ENCODE measurements around the gene CAPRIN1.
A peak's percentile ranks its signal among the peaks of the same experiment; 100 is the strongest.
"Not testable (repeated sequence)": the region's sequence is repeated elsewhere in the genome, so short reads cannot be mapped to it uniquely, and the experiment has no call there.

Gene CAPRIN1

DNA sequence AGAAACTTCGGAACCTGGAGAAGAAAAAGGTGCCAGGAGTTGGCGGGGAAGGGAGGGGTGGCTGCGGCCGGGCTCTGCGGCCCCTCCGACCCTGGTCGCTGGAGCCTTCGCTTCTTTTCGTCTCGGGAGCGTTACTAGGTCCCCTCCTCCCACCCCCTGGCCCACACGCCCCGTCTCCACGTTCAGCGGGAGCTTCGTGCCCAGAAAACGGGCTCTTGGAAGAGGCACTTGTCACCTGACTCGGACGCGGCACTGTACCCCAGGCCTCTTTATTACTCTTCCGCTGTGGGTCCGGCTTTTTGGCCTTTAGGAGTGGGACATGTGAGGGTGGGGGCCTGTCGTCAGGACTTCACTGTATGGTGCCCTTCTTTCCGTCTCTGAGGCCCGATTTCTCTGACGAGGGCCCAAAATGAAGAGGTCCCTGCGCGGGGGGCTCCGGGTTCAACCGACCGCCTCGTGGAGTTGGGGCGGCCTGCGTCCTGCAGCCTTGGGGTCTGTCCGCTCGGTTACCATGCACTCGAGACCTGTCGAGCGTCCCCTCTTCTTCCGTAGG lies 1.2 kb downstream of the CAPRIN1 start:
- peak; percentile 48 for DNase-seq

DNA sequence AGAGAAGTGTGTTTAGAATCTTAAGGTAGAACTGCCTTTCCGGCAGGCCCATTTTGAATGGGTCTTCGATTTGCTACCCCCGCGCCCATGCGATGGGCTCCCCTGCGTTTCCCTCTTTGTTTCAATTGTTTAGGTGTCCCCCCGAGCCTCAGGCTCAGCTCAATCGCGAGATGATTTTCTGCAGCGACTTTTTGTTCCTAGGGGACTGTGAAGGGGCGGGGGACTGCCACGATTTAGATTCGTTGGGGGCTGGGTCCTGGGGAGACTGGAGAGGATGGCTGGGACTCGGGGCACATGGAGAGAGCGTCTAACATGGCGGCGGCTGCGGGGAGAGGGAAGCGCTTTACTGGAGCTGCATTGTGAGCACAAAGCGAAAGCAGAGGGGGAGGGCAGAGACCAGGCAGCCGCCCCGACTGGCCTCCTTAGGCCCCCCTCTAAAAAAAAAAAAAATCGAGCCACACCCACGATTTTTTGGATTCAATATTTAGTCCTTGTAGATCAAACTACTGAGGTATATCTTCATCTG lies 1.7 kb downstream of the CAPRIN1 start:
- peak; percentile 95 for DNase-seq

GRCh38 chr11:34054351-34054750 lies 2.8 kb downstream of the CAPRIN1 start:
- not testable (repeated sequence) for DNase-seq

DNA sequence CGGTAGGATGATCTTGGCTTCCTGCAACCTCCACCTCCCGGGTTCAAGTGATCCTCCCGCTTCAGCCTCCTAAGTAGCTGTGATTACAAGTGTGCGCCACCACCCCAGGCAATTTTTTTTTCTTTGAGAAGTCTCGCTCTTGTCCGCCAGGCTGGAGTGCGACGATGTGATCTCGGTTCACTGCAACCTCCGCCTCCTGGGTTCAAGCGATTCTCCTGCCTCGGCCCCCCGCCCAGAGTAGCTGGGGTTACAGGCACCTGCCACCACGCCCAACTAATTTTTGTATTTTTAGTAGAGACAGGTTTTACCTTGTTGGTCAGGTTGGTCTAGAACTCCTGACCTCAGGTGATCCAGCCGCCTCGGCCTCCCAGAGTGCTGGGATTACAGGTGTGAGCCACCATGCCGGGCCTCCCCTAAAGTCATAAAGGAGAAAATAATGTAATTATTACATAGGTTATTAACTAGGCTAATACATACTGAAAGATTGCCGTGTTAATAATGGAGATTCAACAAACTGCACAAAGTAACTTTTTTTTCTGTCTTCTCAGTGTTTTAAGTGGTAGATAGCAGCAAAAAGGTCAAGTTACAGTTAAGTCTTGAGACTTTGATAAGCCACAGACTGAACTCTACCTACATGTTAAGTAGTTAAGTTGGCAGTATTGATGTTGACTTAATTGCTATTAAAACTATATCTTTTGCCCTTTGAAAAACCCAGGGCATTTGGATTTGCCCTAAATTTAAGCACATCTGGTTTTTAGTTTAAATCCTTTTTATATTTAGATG lies 3.9 kb downstream of the CAPRIN1 start:
- DNase-seq: peak; percentile 25

DNA sequence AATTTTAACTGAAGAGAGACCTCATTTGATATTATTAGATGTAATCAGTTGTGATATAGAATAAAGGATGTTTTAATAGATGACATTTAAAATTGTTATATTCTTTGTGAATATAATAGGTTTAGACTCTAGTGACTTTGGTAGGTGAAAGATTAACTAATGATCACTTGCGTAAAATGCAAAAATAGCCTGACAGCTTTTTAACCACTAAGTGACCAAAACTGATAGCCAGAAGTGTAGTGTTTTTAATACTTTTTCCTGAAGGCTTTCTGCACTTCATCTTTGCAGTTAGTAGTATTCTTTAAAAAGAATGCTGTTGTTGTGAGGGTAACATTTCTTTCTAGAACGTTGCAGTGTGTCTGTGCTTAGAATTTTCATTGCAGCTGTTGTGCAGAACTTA lies 5.1 kb downstream of the CAPRIN1 start:
- DNase-seq: no peak

DNA sequence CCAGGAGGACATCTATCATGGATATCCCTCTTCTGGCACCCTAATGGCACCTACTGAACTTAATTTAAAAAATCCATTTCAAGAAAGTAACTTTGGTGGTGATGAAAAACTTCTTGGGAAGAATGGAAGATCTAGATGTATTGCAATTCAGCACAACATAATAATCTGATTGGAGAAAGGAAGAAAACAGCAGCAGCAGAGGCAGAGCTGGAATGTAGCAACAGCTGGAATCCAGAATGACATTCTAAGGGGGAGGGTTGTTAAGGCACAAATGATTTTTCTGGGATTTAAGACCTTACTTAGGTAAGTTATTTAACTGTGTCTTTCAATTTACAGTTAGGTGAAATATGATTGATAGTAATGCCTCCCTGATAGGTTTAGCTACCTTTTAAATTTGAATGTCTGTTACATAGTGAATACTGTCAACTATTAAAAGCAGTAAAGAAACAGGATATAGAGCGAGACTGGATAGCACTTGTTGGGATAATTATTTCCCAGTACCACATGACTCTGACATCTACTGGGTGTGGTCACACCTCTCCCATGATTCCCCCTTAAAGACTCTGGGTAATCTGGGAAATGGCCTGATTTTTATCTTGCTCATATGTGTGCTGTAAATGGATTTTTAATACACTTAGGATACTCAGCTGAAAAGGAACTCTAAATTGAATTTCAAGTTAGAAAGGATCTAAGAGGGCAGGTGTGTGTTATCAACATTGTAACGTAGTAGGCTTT lies 11.7 kb downstream of the CAPRIN1 start:
- DNase-seq: no peak

GRCh38 chr11:34064291-34064690 lies 12.8 kb downstream of the CAPRIN1 start:
- peak; percentile 50 for DNase-seq

- no peak for DNase-seq
Observed at GRCh38 chr11:34065505-34066203, 14.1 kb downstream of the CAPRIN1 start.

DNA sequence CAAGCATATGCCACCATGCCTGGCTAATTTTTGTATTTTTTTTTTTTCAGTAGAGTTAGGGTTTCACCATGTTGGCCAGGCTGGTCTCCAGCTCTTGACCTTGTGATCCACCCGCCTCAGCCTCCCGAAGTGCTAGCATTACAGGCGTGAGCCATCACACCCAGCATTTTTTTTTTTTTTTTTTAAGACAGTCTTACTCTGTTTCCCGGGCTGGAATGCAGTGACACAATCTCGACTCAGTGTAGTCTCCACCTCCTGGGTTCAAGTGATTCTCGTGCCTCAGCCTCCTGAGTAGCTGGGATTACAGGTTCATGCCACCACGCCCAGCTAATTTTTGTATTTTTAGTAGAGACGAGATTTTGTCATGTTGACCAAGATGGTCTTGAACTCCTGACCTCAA lies 15.2 kb downstream of the CAPRIN1 start:
- DNase-seq: not testable (repeated sequence)

- no peak for DNase-seq
Observed at GRCh38 chr11:34067383-34068065, 16.0 kb downstream of the CAPRIN1 start.

- no peak for DNase-seq
Observed at GRCh38 chr11:34068111-34068510, 16.6 kb downstream of the CAPRIN1 start.

GRCh38 chr11:34071306-34071705 lies 19.8 kb downstream of the CAPRIN1 start:
- DNase-seq: not testable (repeated sequence)

DNA sequence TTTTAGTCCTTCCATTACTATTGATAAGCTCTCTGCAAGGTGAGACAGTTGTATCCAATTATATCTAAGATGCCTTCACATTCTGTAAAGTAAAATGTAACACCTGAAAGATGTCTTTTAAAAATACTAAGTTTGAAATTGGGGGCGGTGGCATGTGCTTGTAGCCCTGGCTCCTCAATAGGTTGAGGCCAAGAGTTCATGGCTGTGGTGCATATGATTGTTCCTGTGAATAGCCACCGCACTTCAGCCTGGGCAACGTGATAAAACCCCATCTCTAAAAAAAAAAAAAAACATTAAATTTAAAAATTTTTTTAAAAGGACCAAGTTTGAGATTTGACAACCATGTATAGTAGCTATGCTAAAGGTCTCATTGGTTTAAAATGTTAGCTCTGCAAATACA lies 20.5 kb downstream of the CAPRIN1 start:
- no peak for DNase-seq

DNA sequence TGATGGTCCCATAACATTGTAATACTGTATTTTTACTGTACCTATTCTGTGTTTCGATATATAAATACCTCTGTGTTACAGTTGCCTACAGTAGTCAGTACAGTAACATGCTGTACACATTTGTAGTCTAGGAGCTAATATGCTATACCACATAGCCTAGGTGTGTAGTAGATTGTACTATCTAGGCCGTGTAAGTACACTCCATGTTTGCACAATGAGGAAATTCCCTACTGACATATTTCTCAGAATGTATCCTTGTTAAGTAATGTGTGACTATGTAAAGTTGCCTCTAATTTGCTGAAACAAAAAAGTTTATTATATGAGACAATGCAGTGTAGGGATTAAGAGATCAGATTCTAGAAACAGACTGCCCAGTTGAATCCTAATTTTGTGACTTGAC lies 21.3 kb downstream of the CAPRIN1 start:
- DNase-seq: no peak

DNA sequence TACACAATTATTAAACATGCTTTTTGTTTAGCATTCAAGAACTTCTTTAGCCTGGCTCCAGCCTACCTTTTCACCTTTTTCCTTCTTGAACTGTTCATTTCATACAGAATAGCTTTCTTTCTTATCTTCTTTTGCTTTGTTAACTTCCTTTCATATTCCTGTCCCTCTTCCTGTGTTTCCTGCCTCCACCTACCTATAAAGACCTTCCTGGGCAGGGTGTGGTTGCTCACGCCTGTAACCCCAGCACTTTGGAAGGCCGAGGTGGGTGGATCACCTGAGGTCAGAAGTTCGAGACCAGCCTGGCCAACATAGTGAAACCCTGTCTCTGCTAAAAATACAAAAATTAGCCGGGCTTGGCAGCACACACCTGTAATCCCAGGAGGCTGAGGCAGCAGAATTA lies 22.9 kb downstream of the CAPRIN1 start:
- no peak for DNase-seq

DNA sequence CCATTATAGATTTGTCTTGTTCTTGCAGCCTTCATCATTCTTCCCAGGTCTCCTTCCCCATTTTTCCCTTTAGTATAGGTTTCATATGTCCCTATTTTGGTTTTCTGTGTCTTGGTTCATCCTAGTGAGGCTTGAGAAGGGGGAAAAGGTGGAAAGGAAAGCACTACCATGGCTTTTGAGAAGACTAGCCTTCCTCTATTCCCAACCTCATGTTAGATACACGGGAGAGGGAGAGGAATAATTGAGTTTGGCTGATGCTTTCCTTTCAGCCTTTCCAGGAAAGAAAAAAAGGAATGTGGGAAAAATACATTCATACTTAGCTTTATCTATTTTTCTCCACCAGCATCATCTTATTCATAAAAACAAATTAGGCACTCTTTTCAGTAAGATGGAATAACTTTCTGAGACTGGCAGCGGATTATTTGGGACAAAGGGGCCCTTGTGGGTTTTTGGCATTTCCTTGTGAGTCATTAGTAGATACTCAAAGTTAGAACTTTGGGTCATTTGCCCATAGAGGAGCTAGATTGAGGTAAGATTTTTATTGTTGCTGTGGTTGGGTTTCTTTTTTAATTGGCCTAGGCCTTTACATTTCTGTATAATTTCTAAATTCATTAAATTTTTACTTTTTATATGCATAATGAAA lies 23.8 kb downstream of the CAPRIN1 start:
- peak; percentile 47 for DNase-seq

DNA sequence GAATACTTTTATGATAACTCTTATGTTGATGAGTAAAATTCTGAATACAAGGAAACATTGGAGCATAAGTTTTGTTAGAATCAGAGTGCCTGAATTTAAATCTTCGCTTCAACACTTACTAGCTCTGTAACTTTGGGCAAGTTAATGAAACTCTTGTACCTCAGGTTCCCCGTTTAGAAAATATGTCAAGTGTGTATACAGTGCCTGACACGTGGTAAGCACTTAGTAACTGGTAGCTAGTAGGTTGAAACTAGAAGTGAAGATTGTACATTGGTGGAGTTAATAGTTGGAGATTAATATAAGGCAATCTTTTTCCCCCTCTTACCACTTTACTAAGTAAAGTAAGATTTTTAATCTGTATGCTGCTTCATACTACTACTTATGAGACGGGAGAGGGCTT lies 29.1 kb downstream of the CAPRIN1 start:
- no peak for DNase-seq

DNA sequence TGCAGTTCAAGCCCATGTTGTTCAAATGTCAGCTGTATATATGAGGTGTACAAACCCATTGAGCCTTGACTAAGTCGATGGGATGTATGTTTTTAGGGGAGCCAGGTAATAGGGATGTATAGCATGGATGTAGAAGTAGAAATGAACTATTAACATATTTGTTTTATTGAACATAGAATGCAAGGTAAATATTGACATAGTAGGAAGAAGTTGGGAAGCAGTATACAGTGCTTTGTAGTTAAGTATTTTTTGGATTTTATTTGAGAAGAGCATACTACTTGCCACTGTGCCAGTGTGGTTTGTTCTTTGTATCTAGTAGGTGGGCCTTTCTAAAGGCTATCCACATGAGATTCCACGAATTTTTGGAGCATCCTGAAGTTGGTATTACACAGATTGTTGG lies 33.1 kb downstream of the CAPRIN1 start:
- DNase-seq: no peak

DNA sequence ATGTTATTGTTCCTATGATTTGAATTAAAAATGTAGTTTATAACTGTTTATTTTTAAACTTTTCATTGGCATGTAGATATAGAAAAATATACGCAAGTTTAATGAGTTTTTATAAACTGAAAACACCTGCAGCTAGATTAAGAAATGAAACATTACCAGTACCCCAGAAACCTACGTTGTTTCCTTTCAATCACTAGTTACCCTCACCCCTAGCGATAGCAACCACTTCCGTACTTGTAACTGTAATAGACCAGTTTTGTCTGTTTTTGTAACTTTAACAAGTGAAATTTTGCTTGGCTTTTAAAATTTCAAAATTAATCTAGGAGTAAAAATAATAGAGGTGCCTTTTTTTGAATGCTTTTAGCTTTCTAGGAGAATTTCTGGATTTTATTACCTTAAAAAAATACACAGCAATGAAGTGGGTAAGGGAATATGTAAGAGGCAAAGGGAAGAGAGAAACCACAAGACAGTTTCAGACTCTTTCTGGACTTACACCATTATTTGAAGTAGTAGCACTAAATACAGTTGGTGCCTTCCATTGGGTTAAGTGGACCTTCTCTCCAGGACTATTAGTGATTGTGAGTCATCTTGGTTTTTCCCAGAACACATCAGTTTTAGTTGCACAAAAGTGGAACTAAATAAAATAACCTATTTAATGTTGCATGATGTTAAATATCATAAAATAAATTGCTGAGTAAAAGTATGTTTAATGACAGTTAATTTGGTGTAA lies 35.2 kb downstream of the CAPRIN1 start:
- peak; percentile 19 for DNase-seq

GRCh38 chr11:34091825-34092224 lies 40.3 kb downstream of the CAPRIN1 start:
- DNase-seq: no peak

GRCh38 chr11:34094900-34095299 lies 43.4 kb downstream of the CAPRIN1 start:
- DNase-seq: not testable (repeated sequence)

Data from hematopoietic multipotent progenitor cell treated with erythropoietin and hydrocortisone succinate and interleukin-3 and kit ligand, for 4 days (in vitro differentiated cells).